Activated CD4-positive, alpha-beta T cell treated with anti-CD3 and anti-CD28 coated beads, Interleukin-2, Interleukin-6, amounts not matched to agents 100 ng/mL and 50 ng/mL, durations not matched to agents 16 hours and 8 hours (primary cell): ENCODE results near the gene BIN1.

Experiments used
- DNase-seq: peaks from one replicate; pipeline ENCODE4 v3.0.0-alpha.2; 2020

The BIN1 gene

DNA sequence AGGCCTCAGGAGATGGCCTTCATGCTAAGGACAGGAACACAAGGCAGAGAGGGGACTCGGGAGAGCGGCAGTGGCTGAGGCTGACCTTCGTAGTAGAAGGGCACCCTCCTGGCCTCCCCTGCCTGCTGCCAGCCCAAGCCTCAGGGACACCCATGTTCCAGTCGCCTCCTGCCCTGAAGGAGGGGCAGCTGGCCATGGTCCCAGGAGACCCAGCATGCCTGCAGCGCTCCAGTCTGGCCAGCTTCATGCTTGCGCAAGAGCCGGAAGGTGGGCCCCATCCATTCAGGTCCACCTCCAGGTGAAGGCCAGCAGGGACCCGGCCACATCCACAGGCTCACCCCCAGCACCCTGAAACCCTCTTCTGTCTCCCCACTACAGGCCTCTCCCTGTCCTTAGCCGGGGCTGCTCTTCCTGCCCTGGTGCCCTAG is 35.0 kb downstream of the BIN1 start:
- DNase-seq = no peak

DNA sequence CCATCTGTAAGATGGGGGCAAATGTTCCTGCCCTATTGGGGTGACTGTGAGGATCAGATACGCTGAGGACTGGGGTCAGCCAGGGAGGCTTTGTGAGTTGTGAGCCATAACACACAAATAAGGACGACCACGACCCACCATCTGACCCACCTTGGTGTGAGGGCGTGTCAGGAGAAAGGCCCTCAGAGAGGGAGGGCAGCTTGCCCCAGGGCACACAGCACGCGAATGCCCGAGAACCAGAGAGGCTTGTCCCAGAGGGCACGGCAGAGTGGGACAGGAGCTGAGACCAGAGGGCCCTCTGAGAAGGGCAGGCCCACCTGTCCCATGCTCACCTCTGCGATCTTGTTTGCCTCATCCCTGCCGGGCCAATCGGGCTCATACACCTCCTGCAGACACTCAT is 36.7 kb downstream of the BIN1 start:
- DNase-seq = no peak

- no peak for DNase-seq
Observed at GRCh38 chr2:127069536-127069935, 37.4 kb downstream of the BIN1 start.

- no peak for DNase-seq
Observed at GRCh38 chr2:127069003-127069402, 38.0 kb downstream of the BIN1 start.

- DNase-seq = no peak
Observed at GRCh38 chr2:127068351-127068741, 38.6 kb downstream of the BIN1 start.

- peak; percentile 81 for DNase-seq
Observed at GRCh38 chr2:127067620-127068350, 39.2 kb downstream of the BIN1 start.

DNA sequence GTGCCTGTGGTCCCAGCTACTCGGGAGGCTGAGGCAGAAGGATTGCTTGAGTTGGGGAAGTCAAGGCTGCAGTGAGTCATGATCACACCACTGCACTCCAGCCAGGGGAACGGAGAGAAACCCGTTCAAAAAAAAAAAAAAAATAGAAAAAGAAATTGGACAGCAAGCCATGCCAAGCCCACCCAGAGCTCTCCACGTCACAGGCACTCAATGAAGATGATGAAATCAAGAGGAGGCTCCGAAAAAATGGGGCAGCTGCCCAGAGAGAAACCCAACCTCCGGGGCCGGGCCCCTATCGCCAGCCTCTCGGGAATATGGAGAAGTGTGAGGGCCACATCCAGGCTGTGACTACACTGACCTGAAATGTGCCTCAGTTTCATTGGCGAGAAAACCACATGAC is 40.0 kb downstream of the BIN1 start:
- DNase-seq = no peak

DNA sequence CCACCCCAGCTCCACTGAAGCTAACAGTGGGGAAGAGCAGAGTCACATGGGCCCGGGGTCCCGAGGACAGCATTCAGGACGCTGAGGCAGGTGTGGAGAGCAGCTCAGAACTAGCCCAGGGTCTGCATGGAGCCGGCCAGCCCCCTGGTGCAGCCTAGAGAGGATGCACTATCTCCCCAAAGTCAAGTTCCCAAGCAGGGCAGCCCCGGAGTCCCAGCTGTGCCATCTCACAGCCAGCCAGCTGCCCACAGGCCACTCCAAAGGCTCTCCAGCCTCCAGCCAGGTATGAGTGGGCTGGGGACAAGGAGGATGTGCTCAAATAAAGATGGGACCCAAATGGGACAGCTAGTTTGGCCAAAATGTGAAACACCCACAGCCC is 41.0 kb downstream of the BIN1 start:
- no peak for DNase-seq

DNA sequence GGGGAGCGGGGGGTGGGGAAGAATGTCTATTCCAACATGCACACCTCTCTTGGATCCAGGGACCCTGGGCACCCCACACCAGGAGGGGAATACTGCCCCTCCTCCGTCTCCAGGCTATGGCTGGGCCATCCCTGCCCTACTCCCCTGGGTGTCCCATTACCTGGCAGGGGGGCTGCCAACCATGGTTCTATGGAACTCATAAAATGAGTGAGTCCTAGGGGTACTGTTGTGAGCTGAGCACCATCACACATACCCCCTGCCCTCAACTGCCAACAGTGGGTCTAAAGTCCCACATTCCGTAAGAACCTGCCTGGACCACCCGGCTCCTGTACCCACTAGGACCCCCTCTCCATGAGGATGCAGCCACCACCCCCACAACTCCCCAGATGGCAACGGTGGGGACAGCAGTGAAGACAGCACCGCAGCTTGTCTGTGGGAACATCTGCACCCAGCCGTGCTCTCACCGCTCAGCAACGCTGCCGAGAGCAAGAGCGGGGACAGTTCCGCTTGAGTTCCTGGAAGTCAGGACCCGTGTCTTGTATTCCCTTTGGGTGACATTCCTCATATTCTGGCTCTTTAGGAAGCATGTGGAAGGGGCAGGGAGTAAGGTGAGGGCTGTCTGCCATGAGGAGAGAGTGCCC is 41.5 kb downstream of the BIN1 start:
- DNase-seq = no peak

DNA sequence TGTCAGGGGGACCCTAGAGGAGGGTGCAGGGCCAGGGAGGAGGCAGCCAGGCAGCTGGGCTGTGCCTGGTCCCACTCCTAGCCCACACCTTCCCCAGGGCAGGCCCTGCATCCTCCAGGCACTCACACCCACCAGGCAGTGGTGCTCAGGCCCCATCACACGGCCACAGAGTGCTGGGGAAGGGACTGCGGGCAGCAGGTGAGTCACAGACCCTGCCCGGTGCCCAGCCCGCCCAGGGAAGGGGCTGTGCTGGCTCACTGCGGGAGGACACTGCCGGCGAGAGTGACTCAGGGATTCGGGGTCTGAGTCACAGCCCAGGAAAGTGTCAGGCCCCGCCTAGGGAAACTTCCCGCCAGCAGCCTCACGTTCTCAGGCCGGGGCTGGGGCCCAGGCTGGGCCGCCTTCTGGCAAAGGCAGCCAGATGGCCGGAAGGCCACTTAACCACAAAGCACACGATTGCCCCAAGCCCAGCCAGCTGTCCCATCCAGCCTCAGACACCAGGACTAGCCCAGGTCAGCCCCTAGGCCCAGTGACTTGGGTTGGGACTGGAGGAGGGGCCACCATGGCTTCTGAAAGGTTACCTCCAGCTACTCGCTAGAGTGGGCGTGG is 42.2 kb downstream of the BIN1 start:
- peak; percentile 94 for DNase-seq

DNA sequence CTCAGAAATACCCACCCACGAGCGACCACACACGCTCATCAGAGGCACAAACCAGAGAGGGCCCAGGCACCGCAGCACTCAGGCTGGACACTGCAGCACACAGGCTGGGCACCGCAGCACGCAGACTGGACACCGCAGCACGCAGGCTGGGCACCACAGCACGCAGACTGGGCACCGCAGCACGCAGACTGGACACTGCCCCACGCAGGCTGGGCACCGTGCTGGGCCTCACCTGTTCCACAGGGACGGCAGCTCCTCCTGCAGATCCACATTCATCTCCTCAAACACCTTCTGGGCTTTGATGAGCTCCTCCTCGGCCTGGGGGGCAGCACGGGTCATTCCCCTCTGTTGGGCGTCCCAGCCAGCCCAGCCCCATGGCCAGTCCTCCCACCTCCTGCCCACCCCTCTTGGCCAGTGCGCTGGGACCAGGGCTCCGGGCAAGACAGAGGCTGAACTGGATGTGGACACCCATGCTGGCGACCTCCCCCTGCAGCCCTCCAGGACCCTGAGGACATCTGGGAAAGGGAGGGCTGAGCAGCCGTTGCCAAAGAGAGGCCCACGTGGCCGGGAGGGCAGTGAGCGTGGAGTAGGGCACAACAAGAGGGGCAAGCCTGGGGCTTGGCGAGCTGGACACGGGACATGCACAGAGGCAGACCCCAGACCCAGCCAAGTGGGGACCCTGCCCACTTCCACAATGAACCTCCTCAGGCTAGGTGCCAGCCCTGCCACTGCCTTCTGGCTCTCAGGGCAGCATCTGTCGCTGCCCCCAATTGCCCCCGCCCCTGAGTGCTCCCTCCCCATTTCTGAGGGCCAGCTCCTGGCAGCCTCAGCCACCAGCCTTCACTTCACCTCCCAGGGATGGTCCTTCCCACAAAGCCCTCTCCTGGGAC is 43.0 kb downstream of the BIN1 start:
- no peak for DNase-seq

- DNase-seq = no peak
Observed at GRCh38 chr2:127061375-127062273, 45.3 kb downstream of the BIN1 start.

DNA sequence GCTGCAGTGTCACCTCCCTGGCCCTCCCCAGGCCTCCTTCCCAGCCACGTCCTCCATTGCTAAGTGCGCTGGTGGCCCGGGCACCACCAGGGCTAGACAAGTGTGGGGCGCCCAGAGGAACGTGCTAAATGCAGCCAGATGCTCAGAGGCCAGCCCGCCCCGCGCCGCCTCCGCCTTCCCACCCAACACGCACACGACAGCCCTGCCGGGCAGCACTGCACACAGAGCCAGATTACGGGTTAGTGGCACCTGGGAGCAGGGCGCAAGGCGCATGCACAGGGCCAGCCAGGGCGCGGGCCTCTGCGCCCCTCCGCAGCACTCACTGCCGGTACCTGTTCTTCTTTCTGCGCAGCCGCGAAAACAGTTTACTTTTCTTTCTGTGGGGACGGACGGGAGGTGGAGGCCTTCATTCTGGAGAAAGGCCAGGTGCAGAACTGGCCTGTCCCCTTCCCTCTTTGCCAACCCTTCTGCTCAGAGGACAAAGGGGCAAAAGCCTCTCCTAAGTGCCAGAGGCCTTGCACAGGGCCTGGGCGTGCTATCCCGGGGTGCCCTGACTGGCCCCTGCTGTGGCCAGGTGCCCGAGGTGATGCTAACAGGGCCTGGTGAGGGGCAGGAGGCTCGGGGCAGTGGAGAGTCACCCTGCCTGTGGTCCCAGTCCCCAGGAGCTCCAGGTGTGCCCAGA is 46.5 kb downstream of the BIN1 start:
- no peak for DNase-seq

- no peak for DNase-seq
Observed at GRCh38 chr2:127059559-127059958, 47.4 kb downstream of the BIN1 start.

DNA sequence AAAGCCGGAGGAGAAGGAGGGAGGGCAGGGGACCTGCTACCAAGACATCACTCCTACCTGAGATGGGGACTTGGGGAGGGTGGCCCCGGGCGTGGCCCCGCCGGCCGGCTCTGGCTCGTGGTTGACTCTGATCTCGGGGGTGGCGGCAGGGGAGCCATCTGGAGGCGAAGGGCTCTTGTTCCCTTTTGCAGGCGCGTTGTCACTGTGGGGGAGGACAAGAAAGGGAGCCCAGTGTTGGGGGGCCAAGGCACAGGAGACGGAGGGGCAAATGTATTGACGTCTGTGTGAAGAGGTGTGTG is 48.1 kb downstream of the BIN1 start:
- DNase-seq = no peak

DNA sequence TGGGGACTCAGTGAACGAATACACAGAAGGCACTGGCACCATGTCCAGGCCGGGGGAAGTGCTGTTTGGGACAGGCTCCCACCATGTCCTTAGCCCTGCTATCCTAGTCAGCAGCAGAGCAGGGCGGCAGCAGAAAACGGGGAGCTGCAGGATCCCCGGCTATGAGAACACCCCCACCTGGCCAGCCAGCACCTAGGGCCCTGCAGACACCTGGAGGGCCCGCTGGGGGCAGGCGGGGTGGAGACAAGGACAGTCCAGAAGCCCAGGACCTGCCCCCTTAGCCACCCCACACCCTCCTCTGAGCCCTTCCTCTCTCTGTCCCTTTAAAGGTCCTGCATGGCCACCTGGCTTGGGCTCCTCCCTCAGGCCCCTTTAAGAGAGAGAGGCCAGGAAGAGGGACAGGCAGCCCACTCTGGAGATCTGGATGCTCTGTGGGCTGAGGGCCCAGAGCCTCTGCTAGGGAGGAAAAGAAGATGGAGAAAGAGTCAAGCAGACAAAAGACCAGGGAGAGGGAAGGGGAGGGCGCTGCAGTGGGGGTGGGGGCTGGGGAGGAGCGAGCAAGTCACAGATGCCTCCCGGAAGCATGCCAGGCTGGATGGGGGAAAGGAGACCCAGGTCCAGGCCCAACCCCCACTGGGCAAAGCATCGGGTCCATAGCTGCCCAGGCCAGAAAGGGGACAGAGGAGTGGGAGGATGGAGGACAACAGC is 48.6 kb downstream of the BIN1 start:
- no peak for DNase-seq

DNA sequence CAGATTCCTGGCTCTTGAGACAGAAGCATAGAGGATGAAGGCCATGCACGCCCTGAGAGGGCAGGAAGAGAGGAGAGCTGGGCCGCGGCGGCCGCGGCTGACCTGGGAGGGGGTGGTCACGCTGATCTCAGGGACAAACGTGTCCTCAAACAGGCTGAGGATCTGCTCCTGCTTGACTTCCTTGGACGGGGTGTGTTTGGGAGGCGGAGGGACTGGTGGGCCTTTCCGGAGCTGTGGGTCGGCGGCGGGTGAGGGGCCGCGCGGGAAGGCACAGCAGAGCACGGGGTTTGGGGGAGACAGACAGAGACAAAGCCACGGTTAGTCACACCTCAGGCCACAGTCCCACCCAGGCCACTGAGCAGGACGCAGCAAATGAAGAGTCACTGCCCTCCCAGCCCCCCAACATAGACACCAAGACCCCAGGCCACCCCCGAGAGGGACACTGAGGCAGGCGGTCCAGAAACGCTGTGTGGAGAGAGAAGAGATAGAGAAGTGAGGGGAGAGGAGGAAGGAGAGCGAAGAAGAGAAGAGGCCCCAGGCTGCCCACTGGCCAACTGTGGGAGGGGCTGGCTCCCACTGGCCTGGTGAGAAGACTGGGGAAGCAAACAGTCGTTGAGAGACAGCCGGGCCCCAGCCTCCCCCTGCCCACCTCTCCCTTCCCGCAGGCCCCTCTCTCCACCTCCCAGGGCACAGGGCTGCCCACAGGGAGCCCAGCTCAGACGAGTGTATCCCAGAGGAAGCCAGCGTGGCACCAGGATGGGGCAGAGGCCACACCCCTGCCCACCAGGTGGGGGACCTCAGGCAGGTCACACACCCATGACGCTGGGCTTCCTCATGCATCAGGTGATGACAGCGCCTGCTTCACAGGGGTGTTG is 49.3 kb downstream of the BIN1 start:
- DNase-seq = no peak

- DNase-seq = no peak
Observed at GRCh38 chr2:127056631-127057370, 50.2 kb downstream of the BIN1 start.

GRCh38 chr2:127056086-127056485 is 50.9 kb downstream of the BIN1 start:
- DNase-seq = no peak

GRCh38 chr2:127055786-127056076 is 51.2 kb downstream of the BIN1 start:
- DNase-seq = no peak
